Kidney (tissue), 14 donors: ENCODE data around the gene HCN4. TPM values are rescaled to one million over a fixed set of nuclear protein-coding genes. Genes with fewer than 3 reads are reported as not detected.

Experiments
- DNase-seq, 5 donors: peaks; one replicate each; pipeline ENCODE4 v3.0.0-alpha.2; 2013 to 2020
- FAIRE-seq: peaks from 2 replicates; lab custom pipeline; 2012; peaks lifted over from hg19 to GRCh38; lab: Jason Lieb, UNC
- H3K27ac ChIP-seq, 2 donors: one replicate each; pipeline ENCODE4 v1.7.0; 2013; ENCODE audit warnings: low read depth in 2 of 2, low read length in 2 of 2, inconsistent platforms in 1 of 2
- H3K27me3 ChIP-seq: one replicate; pipeline ENCODE4 v1.7.1; 2013; ENCODE audit warnings: low read length, inconsistent platforms; ENCODE audit not compliant: control insufficient read depth, insufficient read depth
- H3K36me3 ChIP-seq, 3 donors: one replicate each; pipeline versions ENCODE4 v1.7.0 to v1.7.1; 2013; ENCODE audit warnings: low read length in 3 of 3, control low read depth in 1 of 3, inconsistent platforms in 1 of 3; ENCODE audit not compliant: insufficient read depth in 3 of 3, control insufficient read depth in 2 of 3
- H3K4me1 ChIP-seq, 3 donors: one replicate each; pipeline versions ENCODE4 v1.7.0 to v1.7.1; 2013; ENCODE audit warnings: low read length in 3 of 3, inconsistent platforms in 1 of 3, low read depth in 1 of 3; ENCODE audit not compliant: control insufficient read depth in 2 of 3, insufficient read depth in 2 of 3
- H3K4me3 ChIP-seq, 3 donors: one replicate each; pipeline versions ENCODE4 v1.7.0 to v1.8.1; 2013; ENCODE audit warnings: low read length in 3 of 3, control low read depth in 1 of 3, inconsistent platforms in 1 of 3
- H3K9ac ChIP-seq, 3 donors: one replicate each; pipeline versions ENCODE4 v1.7.0 to v1.7.1; 2013; ENCODE audit warnings: low read length in 3 of 3, control low read depth in 1 of 3, inconsistent platforms in 1 of 3
- H3K9me3 ChIP-seq, 3 donors: one replicate each; pipeline versions ENCODE4 v1.7.0 to v1.7.1; 2013; ENCODE audit warnings: low read length in 3 of 3, control low read depth in 1 of 3, inconsistent platforms in 1 of 3; ENCODE audit not compliant: control insufficient read depth in 2 of 3, insufficient read depth in 1 of 3
- CTCF ChIP-seq: IDR thresholded peaks from 3 replicates; pipeline ENCODE4 v1.5.1; 2012; ENCODE audit warnings: mild to moderate bottlenecking, moderate library complexity, borderline replicate concordance; ENCODE audit not compliant: insufficient read depth; ENCODE audit errors: extremely low read depth
- intact Hi-C: fragments of 100-400 bp; cut with DNase I; formaldehyde crosslinking; loops from one replicate; pipeline ENCODE4 v1.11.1; 2022
- polyA plus RNA-seq: library from polyadenylated mRNA; stranded (reverse); fragments of 350-450 nt; fragmentation: Illumina TruSeq; extraction: RNeasy Lipid Tissue Mini Kit (QIAGEN cat#74804); gene quantifications from one replicate; pipeline ENCODE4 v1.2.3, GENCODE V29; 2014; ENCODE audit warnings: low read depth, low replicate concordance; ENCODE audit not compliant: insufficient read depth
- total RNA-seq: library from RNA; stranded (reverse); fragmentation: NEBNext Ultra II Directional; extraction: Animal tissue kit (Norgen Biotek cat#: 25700); gene quantifications from one replicate; pipeline ENCODE4 v1.2.1, GENCODE V29; 2021
- donor health status: control.
- donor health status: control.
- donor health status: control.
- donor health status: control.
- donor health status: control.
- donor health status: DM: yes; HTN: yes; CAD: no.
- donor health status: Normal renal cell carcinoma (clear cell type).

HCN4 gene
- total and polyA plus RNA-seq, 2 donors from 2014 or later: 0.15 to 0.50 TPM

- Histone ChIP-seq H3K36me3 (no peaks in the 10 kb centered on the region), H3K9me3 (no peaks in the 10 kb centered on the region), H3K4me3 (no peak overlapping the region), H3K9ac (no peak overlapping the region), H3K27me3 (no peaks in the 10 kb centered on the region), H3K27ac (no peak overlapping the region), H3K4me1 (no peaks in the 10 kb centered on the region)
- DNase-seq (peak in 1 of 5 donors; percentile 20), FAIRE-seq (no peak)
- TF ChIP-seq CTCF: no peak
- intact Hi-C loops: no loop called here
These were observed 47.0 kb downstream of the HCN4 start for GRCh38 chr15:73321496-73322450.

- no peaks in the 10 kb centered on the region for H3K27me3 ChIP-seq
- no peaks in the 10 kb centered on the region for H3K9me3 ChIP-seq
- peak in 1 of 5 donors; percentile 3 for DNase-seq
- no peak overlapping the region for H3K27ac ChIP-seq
- intact Hi-C loops: no loop called here
- H3K4me1 ChIP-seq: no peaks in the 10 kb centered on the region
- FAIRE-seq: no peak
- no peak overlapping the region for H3K9ac ChIP-seq
- TF ChIP-seq CTCF: no peak
- H3K4me3 ChIP-seq: no peak overlapping the region
- H3K36me3 ChIP-seq: no peaks in the 10 kb centered on the region
These were observed 48.1 kb downstream of the HCN4 start for GRCh38 chr15:73320619-73321180.

- intact Hi-C loops: no loop called here
- DNase-seq: peak in 2 of 5 donors; percentile 22 to 32
These were observed 49.1 kb downstream of the HCN4 start for GRCh38 chr15:73319460-73320245.

More at GRCh38 chr15:73319460-73320245, 49.1 kb downstream of the HCN4 start:
- H3K27ac ChIP-seq: no peak overlapping the region
- no peaks in the 10 kb centered on the region for H3K9me3 ChIP-seq
- no peak overlapping the region for H3K4me3 ChIP-seq
- no peaks in the 10 kb centered on the region for H3K27me3 ChIP-seq
- H3K36me3 ChIP-seq: no peaks in the 10 kb centered on the region
- no peak overlapping the region for H3K9ac ChIP-seq
- TF ChIP-seq CTCF: no peak
- no peaks in the 10 kb centered on the region for H3K4me1 ChIP-seq
- FAIRE-seq: no peak
